Kidney epithelial cell (primary cell): ENCODE data around the gene RAB17. TPM values are rescaled to one million over a fixed set of nuclear protein-coding genes. Genes with fewer than 3 reads are reported as not detected.

ENCODE experiments used
- DNase-seq: peaks from one replicate; pipeline ENCODE4 v3.0.0-alpha.2; 2010; ENCODE audit warnings: low read depth
- H3K27me3 ChIP-seq: 2 replicates; pipeline ENCODE4 v1.6.0; 2011; ENCODE audit warnings: low read length; ENCODE audit not compliant: control insufficient read depth, insufficient read depth
- H3K36me3 ChIP-seq: 2 replicates; pipeline ENCODE4 v1.5.1; 2011; ENCODE audit warnings: low read length; ENCODE audit not compliant: control insufficient read depth, insufficient read depth
- H3K4me3 ChIP-seq: 2 replicates; pipeline ENCODE4 v1.5.1; 2011; ENCODE audit warnings: low read depth, mild to moderate bottlenecking, control low read depth, low read length
- total RNA-seq: library from RNA; depleted of rRNA; stranded (reverse); fragments of >200 nt; gene quantifications from 2 replicates; pipeline ENCODE4 v1.2.3, GENCODE V29; 2015
- TF ChIP-seq, protein P1 (sequence below): IDR thresholded peaks from 2 replicates; pipeline ENCODE4 v1.5.1; 2011; ENCODE audit warnings: mild to moderate bottlenecking, moderate library complexity, low read length, control low read depth, inconsistent platforms; ENCODE audit not compliant: insufficient read depth, poor library complexity, severe bottlenecking

Gene RAB17
- total RNA-seq, 1 donor from 2014 or later, result 12.1 TPM

GRCh38 chr2:237636578-237636977, 46.0 kb upstream of the RAB17 start:
- no peak for DNase-seq
- TF ChIP-seq, protein P1, sequence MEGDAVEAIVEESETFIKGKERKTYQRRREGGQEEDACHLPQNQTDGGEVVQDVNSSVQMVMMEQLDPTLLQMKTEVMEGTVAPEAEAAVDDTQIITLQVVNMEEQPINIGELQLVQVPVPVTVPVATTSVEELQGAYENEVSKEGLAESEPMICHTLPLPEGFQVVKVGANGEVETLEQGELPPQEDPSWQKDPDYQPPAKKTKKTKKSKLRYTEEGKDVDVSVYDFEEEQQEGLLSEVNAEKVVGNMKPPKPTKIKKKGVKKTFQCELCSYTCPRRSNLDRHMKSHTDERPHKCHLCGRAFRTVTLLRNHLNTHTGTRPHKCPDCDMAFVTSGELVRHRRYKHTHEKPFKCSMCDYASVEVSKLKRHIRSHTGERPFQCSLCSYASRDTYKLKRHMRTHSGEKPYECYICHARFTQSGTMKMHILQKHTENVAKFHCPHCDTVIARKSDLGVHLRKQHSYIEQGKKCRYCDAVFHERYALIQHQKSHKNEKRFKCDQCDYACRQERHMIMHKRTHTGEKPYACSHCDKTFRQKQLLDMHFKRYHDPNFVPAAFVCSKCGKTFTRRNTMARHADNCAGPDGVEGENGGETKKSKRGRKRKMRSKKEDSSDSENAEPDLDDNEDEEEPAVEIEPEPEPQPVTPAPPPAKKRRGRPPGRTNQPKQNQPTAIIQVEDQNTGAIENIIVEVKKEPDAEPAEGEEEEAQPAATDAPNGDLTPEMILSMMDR, result no peak
- Histone ChIP-seq H3K4me3 (no peak overlapping the region), H3K27me3 (no peaks in the 10 kb centered on the region), H3K36me3 (no peaks in the 10 kb centered on the region)

DNA sequence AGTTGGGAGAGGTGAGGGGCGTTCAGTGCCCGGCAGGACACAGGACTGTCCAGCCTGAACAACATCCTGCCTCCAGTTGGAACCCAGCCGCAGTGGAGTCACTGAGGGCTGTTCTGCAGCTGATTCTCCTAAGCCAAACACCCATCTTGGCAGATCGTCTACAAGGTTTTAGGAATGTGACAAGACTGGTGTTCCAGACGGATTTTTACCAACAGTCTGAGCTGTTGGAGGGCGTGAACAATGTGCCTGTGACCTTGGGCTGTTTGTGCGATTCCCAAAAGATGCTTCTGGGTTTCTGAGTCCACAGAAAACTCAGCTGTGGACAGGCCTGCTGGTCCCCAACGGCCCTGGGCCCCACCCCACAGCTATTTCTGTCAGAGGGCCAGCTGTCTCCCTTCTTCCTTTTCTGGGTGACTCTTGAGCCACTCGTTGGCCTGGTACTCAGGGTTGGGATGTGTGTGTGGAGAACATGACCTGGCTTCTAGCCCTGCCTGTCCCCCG, 42.6 kb upstream of the RAB17 start:
- DNase-seq, result no peak
- no peak overlapping the region for H3K4me3 ChIP-seq
- TF ChIP-seq, protein P1, result no peak
- H3K27me3 ChIP-seq, result no peaks in the 10 kb centered on the region
- no peaks in the 10 kb centered on the region for H3K36me3 ChIP-seq

GRCh38 chr2:237631801-237632585, 41.5 kb upstream of the RAB17 start:
- Histone ChIP-seq H3K27me3 (peaks cover under 1% of the 10 kb centered on the region), H3K4me3 (no peak overlapping the region), H3K36me3 (no peaks in the 10 kb centered on the region)
- no peak for DNase-seq
- TF ChIP-seq, protein P1, result no peak

GRCh38 chr2:237631007-237631785, 40.7 kb upstream of the RAB17 start:
- TF ChIP-seq, protein P1, result no peak
- Histone ChIP-seq H3K4me3 (no peak overlapping the region), H3K27me3 (peaks cover 3% of the 10 kb centered on the region), H3K36me3 (no peaks in the 10 kb centered on the region)
- peak; percentile 67 for DNase-seq

GRCh38 chr2:237630216-237631000, 39.9 kb upstream of the RAB17 start:
- H3K27me3 ChIP-seq, result peaks cover 3% of the 10 kb centered on the region
- TF ChIP-seq, protein P1, result no peak
- H3K4me3 ChIP-seq, result no peak overlapping the region
- no peak for DNase-seq
- no peaks in the 10 kb centered on the region for H3K36me3 ChIP-seq
